Stimulated activated naive CD4-positive, alpha-beta T cell (primary cell): ENCODE data around the gene ITM2C.

Experiments used
- DNase-seq, 6 experiments: peaks; one replicate each; lab custom pipeline; 2025; lab: John Stamatoyannopoulos, UW

The ITM2C gene

GRCh38 chr2:230850358-230850658 is 14.4 kb upstream of the ITM2C start:
- DNase-seq = no peak

DNA sequence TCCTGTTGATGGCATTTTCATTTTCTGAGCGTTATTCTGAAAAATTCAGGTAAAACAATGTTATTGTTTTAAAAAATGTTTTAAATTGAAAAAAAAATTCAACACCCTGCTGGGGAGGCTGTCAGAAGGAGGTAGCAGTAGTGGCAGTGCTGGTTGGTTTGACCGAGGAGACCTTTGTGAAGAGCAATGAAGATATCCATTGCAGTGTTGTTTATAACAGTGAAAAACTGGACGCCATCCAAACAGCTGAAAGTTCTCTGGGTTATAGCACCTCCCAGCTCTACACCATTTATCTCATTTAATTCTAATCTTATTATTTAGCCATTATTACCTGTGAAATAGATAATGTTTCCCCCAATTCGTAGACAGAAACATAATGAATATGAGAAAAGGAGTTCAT is 12.6 kb upstream of the ITM2C start:
- no peak for DNase-seq

DNA sequence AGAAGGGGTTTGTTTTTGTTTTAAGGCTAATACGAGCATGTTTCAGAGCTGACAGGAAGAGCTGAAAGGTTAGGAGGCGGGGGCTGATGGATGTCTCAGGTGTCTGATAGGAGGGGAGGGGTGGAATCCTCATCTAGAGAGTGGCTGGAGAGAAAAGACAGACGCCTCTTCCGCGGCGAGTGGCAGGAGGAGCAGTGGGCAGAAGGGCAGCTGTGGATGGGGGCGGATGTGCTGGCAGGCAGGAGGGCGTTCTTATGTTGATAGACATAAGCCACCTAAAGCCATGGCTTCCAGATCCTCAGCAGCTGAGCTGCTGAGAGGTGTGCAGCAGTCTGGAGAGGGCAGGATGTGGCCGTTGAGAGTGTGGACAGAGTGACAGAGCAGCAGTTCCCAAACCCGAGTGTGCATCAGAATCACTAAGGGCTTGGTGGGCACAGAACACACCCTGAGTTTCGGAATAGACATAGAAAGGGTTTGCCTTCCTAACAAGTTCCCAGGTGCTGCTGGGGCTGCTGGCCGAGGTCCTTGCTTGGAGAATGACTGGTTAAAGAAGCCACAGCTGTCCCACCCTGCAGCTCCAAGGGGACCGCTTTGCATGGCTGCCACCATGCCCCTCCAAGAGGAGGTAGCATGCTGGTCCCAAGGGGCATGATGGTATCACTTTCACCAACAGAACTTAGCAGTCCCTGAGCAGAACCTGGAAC is 3.0 kb upstream of the ITM2C start:
- no peak for DNase-seq

- no peak for DNase-seq
Measured at GRCh38 chr2:230862292-230862691, 2.5 kb upstream of the ITM2C start.

GRCh38 chr2:230863031-230863430 is 1.7 kb upstream of the ITM2C start:
- DNase-seq = no peak

GRCh38 chr2:230863442-230864121 is 1.2 kb upstream of the ITM2C start:
- no peak for DNase-seq

- DNase-seq = peak in 1 of 6 experiments; percentile 57
Measured at GRCh38 chr2:230864122-230864604, 579 bp upstream of the ITM2C start.

DNA sequence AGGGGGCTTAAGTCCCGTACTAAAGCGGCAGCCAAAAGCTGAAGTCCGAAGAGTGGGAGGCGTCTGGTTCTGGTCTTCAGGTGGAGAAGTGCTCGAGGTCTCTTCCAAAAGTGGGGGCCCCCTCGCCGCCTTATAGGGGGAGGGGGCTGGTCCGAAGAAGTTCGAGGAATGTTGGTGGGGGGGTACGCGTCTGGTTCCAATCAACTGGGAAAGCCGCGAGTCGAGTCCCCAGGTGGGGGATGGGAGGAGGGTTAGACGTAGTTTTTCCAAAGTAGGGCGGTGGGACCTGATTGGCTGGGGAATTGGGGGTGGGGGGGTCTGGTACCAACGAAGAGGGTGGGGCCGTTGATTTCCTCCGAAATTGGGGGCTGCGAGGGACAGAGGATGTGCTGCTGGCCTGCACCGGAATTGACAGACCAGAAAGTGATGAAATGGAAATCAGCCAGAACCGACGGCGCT is 594 bp downstream of the ITM2C start:
- DNase-seq = peak in 1 of 6 experiments; percentile 30

GRCh38 chr2:230865766-230866755 is 1.3 kb downstream of the ITM2C start:
- peak in 2 of 6 experiments; percentile 11 to 30 for DNase-seq

DNA sequence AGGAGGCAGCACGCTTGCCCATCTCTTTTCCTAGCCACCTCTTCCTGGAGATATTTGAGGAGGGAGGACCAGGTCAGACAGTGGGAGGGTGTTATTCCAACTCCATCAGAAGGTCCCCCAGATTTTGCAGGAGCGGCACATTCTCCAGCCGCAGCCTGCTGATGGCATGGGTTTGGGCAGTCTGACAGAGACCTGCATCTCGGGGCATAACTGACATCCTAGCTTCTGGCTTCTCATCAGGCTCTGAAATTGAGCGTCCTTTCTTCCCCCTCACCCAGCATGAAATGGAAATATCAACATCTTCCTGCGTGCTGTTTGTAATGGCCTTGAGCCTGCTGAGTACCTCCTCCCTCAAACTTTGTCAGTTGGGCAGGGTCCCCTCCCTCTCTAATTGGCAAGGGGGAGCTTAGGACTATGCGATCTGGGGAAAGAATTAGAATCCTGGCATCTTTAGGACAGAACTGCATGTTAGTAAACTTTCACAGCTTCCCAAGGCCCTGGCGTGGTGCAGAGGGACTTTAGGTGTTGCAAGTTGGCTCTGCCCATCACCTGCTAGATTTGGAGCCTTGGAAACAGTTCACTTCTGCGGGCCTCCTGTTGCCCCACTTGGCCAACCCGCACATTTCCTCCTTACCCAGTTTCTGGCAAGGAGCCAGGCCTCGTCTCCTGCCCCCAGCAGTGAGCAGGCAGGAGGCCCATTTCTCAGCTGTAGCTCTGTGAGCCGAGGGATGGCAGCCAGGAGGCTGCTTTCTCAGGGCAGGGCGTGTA is 2.2 kb downstream of the ITM2C start:
- DNase-seq = peak; percentile 19 to 67 (median 60)

DNA sequence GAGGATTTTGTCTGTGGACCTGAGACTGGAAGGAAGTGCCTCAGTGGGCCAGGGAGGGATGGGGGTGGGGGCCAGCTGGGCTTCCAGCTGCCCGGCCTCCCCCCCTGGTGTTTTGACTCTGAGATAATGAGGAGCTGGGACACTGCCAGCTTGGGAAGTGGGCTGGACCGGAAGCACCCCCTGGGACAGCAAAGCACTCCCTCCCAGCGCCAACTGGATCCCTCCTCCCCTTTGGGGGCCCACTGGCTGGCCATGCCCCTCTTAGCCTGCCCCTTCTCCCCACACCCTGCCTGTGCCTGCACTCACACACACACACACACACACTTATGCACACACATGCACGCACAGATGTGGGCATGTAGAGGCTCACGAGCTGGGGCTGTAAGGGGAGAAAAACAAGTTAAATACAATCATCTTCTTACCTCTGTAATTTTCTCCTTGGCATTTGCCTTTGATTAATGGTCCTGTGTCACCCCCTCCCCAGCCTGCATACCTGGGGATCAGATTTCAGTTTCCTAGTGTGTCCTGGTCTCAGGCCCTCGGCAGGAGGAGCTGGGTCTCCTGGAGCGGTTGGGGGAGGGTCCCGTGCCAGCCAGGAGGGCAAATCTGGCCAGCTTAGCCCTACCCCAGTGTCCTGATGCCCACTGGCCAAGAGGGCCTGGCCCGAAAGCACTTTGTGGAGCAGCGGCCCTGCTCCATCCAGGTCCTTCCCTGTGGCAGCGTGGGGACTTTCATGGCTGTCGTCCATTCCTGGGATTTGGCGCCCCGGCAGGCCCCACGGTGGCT is 3.6 kb downstream of the ITM2C start:
- no peak for DNase-seq

- no peak for DNase-seq
Measured at GRCh38 chr2:230868947-230869913, 4.5 kb downstream of the ITM2C start.

GRCh38 chr2:230869914-230870543 is 5.3 kb downstream of the ITM2C start:
- DNase-seq = no peak

GRCh38 chr2:230870544-230871360 is 6.0 kb downstream of the ITM2C start:
- DNase-seq = no peak

GRCh38 chr2:230871361-230872150 is 6.8 kb downstream of the ITM2C start:
- DNase-seq = no peak

GRCh38 chr2:230872151-230872967 is 7.6 kb downstream of the ITM2C start:
- no peak for DNase-seq
